ENCODE data around the gene PALLD.

Gene PALLD

GRCh38 chr4:168648929-168649328 lies 152.1 kb downstream of the PALLD start:
- Mint-ChIP-seq H3K27me3 (ENCODE audit: low read depth) (peaks cover 21% of the 10 kb centered on the region), H3K36me3 (ENCODE audit: low read depth) (no peaks in the 10 kb centered on the region), H3K9me3 (no peaks in the 10 kb centered on the region), H3K4me3 (no peak overlapping the region), H3K27ac (no peak overlapping the region), H3K4me1 (ENCODE audit: low read depth) (no peaks in the 10 kb centered on the region)

- H3K27me3 Mint-ChIP-seq (ENCODE audit: low read depth), result peaks cover 26% of the 10 kb centered on the region
- H3K9me3 Mint-ChIP-seq, result no peaks in the 10 kb centered on the region
- no peaks in the 10 kb centered on the region for H3K36me3 Mint-ChIP-seq (ENCODE audit: low read depth)
- no peak overlapping the region for H3K4me3 Mint-ChIP-seq
- H3K4me1 Mint-ChIP-seq (ENCODE audit: low read depth), result peaks cover 4% of the 10 kb centered on the region
- no peak overlapping the region for H3K27ac Mint-ChIP-seq
These were observed 154.5 kb downstream of the PALLD start for GRCh38 chr4:168651374-168651773.

GRCh38 chr4:168651864-168652263 lies 155.0 kb downstream of the PALLD start:
- Mint-ChIP-seq H3K4me1 (ENCODE audit: low read depth) (peaks cover 4% of the 10 kb centered on the region), H3K9me3 (no peaks in the 10 kb centered on the region), H3K4me3 (no peak overlapping the region), H3K27me3 (ENCODE audit: low read depth) (peaks cover 24% of the 10 kb centered on the region), H3K36me3 (ENCODE audit: low read depth) (no peaks in the 10 kb centered on the region), H3K27ac (no peak overlapping the region)

GRCh38 chr4:168652755-168653154 lies 155.9 kb downstream of the PALLD start:
- Mint-ChIP-seq H3K36me3 (ENCODE audit: low read depth) (no peaks in the 10 kb centered on the region), H3K27me3 (ENCODE audit: low read depth) (peaks cover 24% of the 10 kb centered on the region), H3K27ac (no peak overlapping the region), H3K9me3 (no peaks in the 10 kb centered on the region), H3K4me3 (no peak overlapping the region), H3K4me1 (ENCODE audit: low read depth) (peaks cover 4% of the 10 kb centered on the region)

- Mint-ChIP-seq H3K9me3 (no peaks in the 10 kb centered on the region), H3K36me3 (ENCODE audit: low read depth) (no peaks in the 10 kb centered on the region), H3K4me1 (ENCODE audit: low read depth) (peaks cover 4% of the 10 kb centered on the region), H3K4me3 (no peak overlapping the region), H3K27me3 (ENCODE audit: low read depth) (peaks cover 19% of the 10 kb centered on the region), H3K27ac (no peak overlapping the region)
These were observed 157.4 kb downstream of the PALLD start for GRCh38 chr4:168654104-168654847.

- H3K27ac Mint-ChIP-seq, result no peak overlapping the region
- peaks cover 4% of the 10 kb centered on the region for H3K4me1 Mint-ChIP-seq (ENCODE audit: low read depth)
- no peaks in the 10 kb centered on the region for H3K36me3 Mint-ChIP-seq (ENCODE audit: low read depth)
- H3K9me3 Mint-ChIP-seq, result no peaks in the 10 kb centered on the region
- no peak overlapping the region for H3K4me3 Mint-ChIP-seq
- peaks cover 19% of the 10 kb centered on the region for H3K27me3 Mint-ChIP-seq (ENCODE audit: low read depth)
These were observed 158.0 kb downstream of the PALLD start for GRCh38 chr4:168654848-168655174.

- H3K27ac Mint-ChIP-seq, result no peak overlapping the region
- H3K9me3 Mint-ChIP-seq, result no peaks in the 10 kb centered on the region
- peaks cover 4% of the 10 kb centered on the region for H3K4me1 Mint-ChIP-seq (ENCODE audit: low read depth)
- H3K36me3 Mint-ChIP-seq (ENCODE audit: low read depth), result no peaks in the 10 kb centered on the region
- H3K27me3 Mint-ChIP-seq (ENCODE audit: low read depth), result peaks cover 18% of the 10 kb centered on the region
- H3K4me3 Mint-ChIP-seq, result no peak overlapping the region
These were observed 158.3 kb downstream of the PALLD start for GRCh38 chr4:168655182-168655581.

GRCh38 chr4:168656055-168656660 lies 159.3 kb downstream of the PALLD start:
- peaks cover 11% of the 10 kb centered on the region for H3K27me3 Mint-ChIP-seq (ENCODE audit: low read depth)
- H3K4me3 Mint-ChIP-seq, result no peak overlapping the region
- no peak overlapping the region for H3K27ac Mint-ChIP-seq
- peaks cover 4% of the 10 kb centered on the region for H3K4me1 Mint-ChIP-seq (ENCODE audit: low read depth)
- H3K9me3 Mint-ChIP-seq, result no peaks in the 10 kb centered on the region
- H3K36me3 Mint-ChIP-seq (ENCODE audit: low read depth), result no peaks in the 10 kb centered on the region

- Mint-ChIP-seq H3K27me3 (ENCODE audit: low read depth) (peaks cover 12% of the 10 kb centered on the region), H3K27ac (no peak overlapping the region), H3K9me3 (no peaks in the 10 kb centered on the region), H3K36me3 (ENCODE audit: low read depth) (no peaks in the 10 kb centered on the region), H3K4me3 (no peak overlapping the region), H3K4me1 (ENCODE audit: low read depth) (peaks cover 4% of the 10 kb centered on the region)
These were observed 160.2 kb downstream of the PALLD start for GRCh38 chr4:168656946-168657473.

GRCh38 chr4:168658751-168659150 lies 161.9 kb downstream of the PALLD start:
- peaks cover 4% of the 10 kb centered on the region for H3K4me1 Mint-ChIP-seq (ENCODE audit: low read depth)

GRCh38 chr4:168659741-168660465 lies 163.1 kb downstream of the PALLD start:
- no peaks in the 10 kb centered on the region for H3K36me3 Mint-ChIP-seq (ENCODE audit: low read depth)
- no peaks in the 10 kb centered on the region for H3K9me3 Mint-ChIP-seq
- peaks cover 4% of the 10 kb centered on the region for H3K4me1 Mint-ChIP-seq (ENCODE audit: low read depth)
- no peak overlapping the region for H3K27ac Mint-ChIP-seq
- peaks cover 16% of the 10 kb centered on the region for H3K27me3 Mint-ChIP-seq (ENCODE audit: low read depth)
- H3K4me3 Mint-ChIP-seq, result no peak overlapping the region

More at GRCh38 chr4:168658751-168659150, 161.9 kb downstream of the PALLD start:
- no peaks in the 10 kb centered on the region for H3K9me3 Mint-ChIP-seq
- H3K27me3 Mint-ChIP-seq (ENCODE audit: low read depth), result peaks cover 12% of the 10 kb centered on the region
- no peak overlapping the region for H3K4me3 Mint-ChIP-seq
- no peak overlapping the region for H3K27ac Mint-ChIP-seq
- no peaks in the 10 kb centered on the region for H3K36me3 Mint-ChIP-seq (ENCODE audit: low read depth)

- H3K36me3 Mint-ChIP-seq (ENCODE audit: low read depth), result no peaks in the 10 kb centered on the region
- no peaks in the 10 kb centered on the region for H3K9me3 Mint-ChIP-seq
- peaks cover 17% of the 10 kb centered on the region for H3K27me3 Mint-ChIP-seq (ENCODE audit: low read depth)
- H3K4me1 Mint-ChIP-seq (ENCODE audit: low read depth), result no peaks in the 10 kb centered on the region
- no peak overlapping the region for H3K4me3 Mint-ChIP-seq
- no peak overlapping the region for H3K27ac Mint-ChIP-seq
These were observed 165.6 kb downstream of the PALLD start for GRCh38 chr4:168662297-168662984.

- H3K27ac Mint-ChIP-seq, result no peak overlapping the region
- peaks cover 17% of the 10 kb centered on the region for H3K27me3 Mint-ChIP-seq (ENCODE audit: low read depth)
- no peak overlapping the region for H3K4me3 Mint-ChIP-seq
- H3K4me1 Mint-ChIP-seq (ENCODE audit: low read depth), result no peaks in the 10 kb centered on the region
- no peaks in the 10 kb centered on the region for H3K9me3 Mint-ChIP-seq
- no peaks in the 10 kb centered on the region for H3K36me3 Mint-ChIP-seq (ENCODE audit: low read depth)
These were observed 167.5 kb downstream of the PALLD start for GRCh38 chr4:168664242-168664891.

- Mint-ChIP-seq H3K36me3 (ENCODE audit: low read depth) (no peaks in the 10 kb centered on the region), H3K4me3 (no peak overlapping the region), H3K27me3 (ENCODE audit: low read depth) (peaks cover 13% of the 10 kb centered on the region), H3K27ac (no peak overlapping the region), H3K4me1 (ENCODE audit: low read depth) (no peaks in the 10 kb centered on the region), H3K9me3 (no peaks in the 10 kb centered on the region)
These were observed 169.7 kb downstream of the PALLD start for GRCh38 chr4:168666531-168666930.
